HepG2 (cell line): ENCODE data around the gene AUTS2. TPM values are rescaled to one million over a fixed set of nuclear protein-coding genes. Genes with fewer than 3 reads are reported as not detected.
A peak's percentile ranks its signal among the peaks of the same experiment; 100 is the strongest.

Source experiments
- ATAC-seq: fragments of 200-7000 bp; cut with Tn5 transposase; 3 replicates; pipeline ENCODE4 v1.9.1; 2020; ENCODE audit warnings: mild to moderate bottlenecking, moderate library complexity
- BruUV-seq: library from RNA; stranded (reverse); fragments of 400-500 nt; replicated peaks from 2 replicates; lab custom pipeline; 2021; lab: Mats Ljungman, UMichigan
- CTCF ChIA-PET: fragments of 300-600 bp; formaldehyde crosslinking; extraction: SDS; loops from one replicate; lab custom pipeline; 2021; ENCODE audit warnings: low total read pairs, inconsistent platforms, low intra/inter-chr PET ratio; lab: Yijun Ruan, JAX
- POLR2A ChIA-PET: fragments of 350-600 bp; sonication (Branson Sonifier 250); formaldehyde crosslinking; loops from one replicate; lab custom pipeline; 2020; ENCODE audit warnings: antibody characterized with exemption, inconsistent platforms; lab: Yijun Ruan, JAX
- DNase-seq: peaks from one replicate; pipeline ENCODE4 v3.0.0-alpha.2; 2015; ENCODE audit warnings: low spot score
- FAIRE-seq: peaks from 3 replicates; lab custom pipeline; 2011; peaks lifted over from hg19 to GRCh38; lab: Jason Lieb, UNC
- H2AFZ ChIP-seq: one replicate; pipeline ENCODE4 v1.6.1; 2011; ENCODE audit warnings: low read length, inconsistent platforms
- H3K27ac ChIP-seq: fragments of 300-600 bp; 3 replicates; pipeline ENCODE4 v1.8.0; 2011; ENCODE audit warnings: mixed run types, mild to moderate bottlenecking, mixed read lengths, low read length, inconsistent platforms; ENCODE audit not compliant: insufficient read depth; ENCODE audit errors: extremely low read length
- H3K27me3 ChIP-seq, 2 experiments: fragments of 200-600 bp in 1 of 2; 2 replicates in 1 of 2; 3 replicates in 1 of 2; pipeline versions ENCODE4 v1.6.0 to v1.8.0; 2011; ENCODE audit warnings: low read length in 2 of 2, mild to moderate bottlenecking in 2 of 2, moderate library complexity in 2 of 2, inconsistent platforms in 1 of 2; ENCODE audit not compliant: insufficient read depth in 2 of 2, control insufficient read depth in 1 of 2
- H3K36me3 ChIP-seq, 2 experiments: fragments of 200-600 bp in 1 of 2; replicated peaks in 1 of 2; 2 replicates in 1 of 2; 3 replicates in 1 of 2; pipeline versions ENCODE4 v1.5.1 to v1.8.0; 2011; ENCODE audit warnings: low read length in 2 of 2, inconsistent platforms in 1 of 2; ENCODE audit not compliant: insufficient read depth in 2 of 2, control insufficient read depth in 1 of 2
- H3K4me1 ChIP-seq: 2 replicates; pipeline ENCODE4 v1.5.1; 2012; ENCODE audit warnings: low read length, inconsistent platforms; ENCODE audit not compliant: insufficient read depth
- H3K4me2 ChIP-seq: 2 replicates; pipeline ENCODE4 v1.6.0; 2011; ENCODE audit warnings: low read depth, low read length, inconsistent platforms
- H3K4me3 ChIP-seq, 3 experiments: fragments of 200-600 bp in 1 of 3; sonication (generic), shearing (Covaris generic) in 1 of 3; replicated peaks in 1 of 3; 2 replicates each; pipeline ENCODE4 v1.5.1; 2011 to 2016; ENCODE audit warnings: low read length in 3 of 3, inconsistent platforms in 2 of 3, low read depth in 2 of 3, mild to moderate bottlenecking in 2 of 3, control low read depth in 1 of 3, mixed read lengths in 1 of 3; ENCODE audit not compliant: insufficient read depth in 1 of 3
- H3K79me2 ChIP-seq: one replicate; pipeline ENCODE4 v1.6.1; 2011; ENCODE audit warnings: low read length, inconsistent platforms; ENCODE audit not compliant: insufficient read depth
- H3K9ac ChIP-seq: 2 replicates; pipeline ENCODE4 v1.6.0; 2011; ENCODE audit warnings: mild to moderate bottlenecking, low read depth, low read length, inconsistent platforms; ENCODE audit not compliant: insufficient read depth
- H3K9me3 ChIP-seq: 2 replicates; pipeline ENCODE4 v1.5.1; 2012; ENCODE audit warnings: mild to moderate bottlenecking, low read length
- H4K20me1 ChIP-seq: 2 replicates; pipeline ENCODE4 v1.6.0; 2011; ENCODE audit warnings: inconsistent platforms, mild to moderate bottlenecking, low read length, moderate library complexity; ENCODE audit not compliant: insufficient read depth
- CHD4 ChIP-seq: fragments of 200-600 bp; sonication (generic); IDR thresholded peaks from 2 replicates; pipeline ENCODE4 v1.7.0; 2017; ENCODE audit warnings: mild to moderate bottlenecking, low read length, borderline replicate concordance
- FOXM1 ChIP-seq: sonication (generic); formaldehyde crosslinking; IDR thresholded peaks from 2 replicates; pipeline ENCODE4 v1.5.0; 2020; ENCODE audit warnings: missing genetic modification reagents
- GABPB1 ChIP-seq: IDR thresholded peaks from 2 replicates; pipeline ENCODE4 v1.6.1; 2016; ENCODE audit warnings: mild to moderate bottlenecking, missing genetic modification reagents, moderate library complexity, missing compliant biosample characterization
- HES4 ChIP-seq: sonication (generic); formaldehyde crosslinking; IDR thresholded peaks from 2 replicates; pipeline ENCODE4 v1.9.0; 2021; ENCODE audit warnings: mild to moderate bottlenecking, missing genetic modification reagents, borderline replicate concordance
- KDM2A ChIP-seq: sonication (generic); formaldehyde crosslinking; IDR thresholded peaks from 2 replicates; pipeline ENCODE4 v1.4.0; 2020; ENCODE audit warnings: low read depth, missing genetic modification reagents, borderline replicate concordance
- KDM3A ChIP-seq: IDR thresholded peaks from 2 replicates; pipeline ENCODE4 v1.6.1; 2018; ENCODE audit warnings: low read depth, missing compliant biosample characterization
- PHF8 ChIP-seq: sonication (generic); formaldehyde crosslinking; IDR thresholded peaks from 2 replicates; pipeline ENCODE4 v1.5.0; 2020; ENCODE audit warnings: missing genetic modification reagents
- PTBP1 ChIP-seq: fragments of 200-400 bp; formaldehyde crosslinking; IDR thresholded peaks from 2 replicates; pipeline ENCODE4 v1.6.1; 2018; ENCODE audit warnings: low read length, low read depth; ENCODE audit not compliant: poor library complexity, severe bottlenecking
- ZNF232 ChIP-seq: sonication (generic); formaldehyde crosslinking; IDR thresholded peaks from 2 replicates; pipeline ENCODE4 v1.4.0; 2020; ENCODE audit warnings: missing genetic modification reagents, borderline replicate concordance
- ZNF274 ChIP-seq: sonication (generic); formaldehyde crosslinking; IDR thresholded peaks from 2 replicates; pipeline ENCODE4 v1.5.1; 2020; ENCODE audit warnings: mild to moderate bottlenecking, missing genetic modification reagents
- ZNF432 ChIP-seq: sonication (generic); formaldehyde crosslinking; IDR thresholded peaks from 2 replicates; pipeline ENCODE4 v1.5.0; 2020; ENCODE audit warnings: missing genetic modification reagents, mild to moderate bottlenecking, borderline replicate concordance
- WGBS: methylation state at CpG from one replicate; pipeline ENCODE4 v1.1.6; 2017; ENCODE audit warnings: low lambda C conversion rate; 5-methylcytosine and 5-hydroxymethylcytosine counted together
- in situ Hi-C: cut with HindIII; loops from 2 replicates; pipeline ENCODE4 v1.10.0; 2017; ENCODE audit warnings: low pct_unique_long_range_greater_than_20kb; ENCODE audit not compliant: extremely low pct_ligation_motif_present
- intact Hi-C: fragments of 100-400 bp; cut with micrococcal nuclease; formaldehyde crosslinking; loops from one replicate; pipeline ENCODE4 v1.10.0; 2022; ENCODE audit not compliant: unreplicated experiment
- polyA plus RNA-seq, 8 experiments: library from polyadenylated mRNA; depleted of rRNA in 3 of 8; stranded (reverse) in 7 of 8; unstranded in 1 of 8; fragments of >200 nt; fragmentation: Illumina TruSeq in 4 of 8; extraction: Trizol in 4 of 8; gene quantifications; 2 replicates each; pipeline versions ENCODE4 v1.2.1 to v1.2.3, GENCODE V29; 2011 to 2016; ENCODE audit warnings: low read depth in 4 of 8, missing spikeins in 1 of 8, mixed read lengths in 1 of 8; ENCODE audit not compliant: insufficient read depth in 1 of 8
- total RNA-seq, 5 experiments: library from RNA; depleted of rRNA; stranded (reverse); fragments of >200 nt; fragmentation: Illumina TruSeq; extraction: Trizol; gene quantifications; 2 replicates each; pipeline ENCODE4 v1.2.3, GENCODE V29; 2016; ENCODE audit warnings: low read depth in 1 of 5
- TF ChIP-seq, protein P1 (sequence below): sonication (generic); formaldehyde crosslinking; IDR thresholded peaks from 2 replicates; pipeline ENCODE4 v1.4.0; 2020; ENCODE audit warnings: mild to moderate bottlenecking, missing genetic modification reagents, borderline replicate concordance
- TF ChIP-seq, protein P2 (sequence below): sonication (generic); formaldehyde crosslinking; IDR thresholded peaks from 2 replicates; pipeline ENCODE4 v1.9.0; 2022; ENCODE audit warnings: low read depth, missing genetic modification reagents

The AUTS2 gene
- total and polyA plus RNA-seq, 2 of the 13 experiments (the other 11 are each of a cell fraction or from before 2014, with no cell fraction given) = 0.38 TPM; not detected in 1

DNA sequence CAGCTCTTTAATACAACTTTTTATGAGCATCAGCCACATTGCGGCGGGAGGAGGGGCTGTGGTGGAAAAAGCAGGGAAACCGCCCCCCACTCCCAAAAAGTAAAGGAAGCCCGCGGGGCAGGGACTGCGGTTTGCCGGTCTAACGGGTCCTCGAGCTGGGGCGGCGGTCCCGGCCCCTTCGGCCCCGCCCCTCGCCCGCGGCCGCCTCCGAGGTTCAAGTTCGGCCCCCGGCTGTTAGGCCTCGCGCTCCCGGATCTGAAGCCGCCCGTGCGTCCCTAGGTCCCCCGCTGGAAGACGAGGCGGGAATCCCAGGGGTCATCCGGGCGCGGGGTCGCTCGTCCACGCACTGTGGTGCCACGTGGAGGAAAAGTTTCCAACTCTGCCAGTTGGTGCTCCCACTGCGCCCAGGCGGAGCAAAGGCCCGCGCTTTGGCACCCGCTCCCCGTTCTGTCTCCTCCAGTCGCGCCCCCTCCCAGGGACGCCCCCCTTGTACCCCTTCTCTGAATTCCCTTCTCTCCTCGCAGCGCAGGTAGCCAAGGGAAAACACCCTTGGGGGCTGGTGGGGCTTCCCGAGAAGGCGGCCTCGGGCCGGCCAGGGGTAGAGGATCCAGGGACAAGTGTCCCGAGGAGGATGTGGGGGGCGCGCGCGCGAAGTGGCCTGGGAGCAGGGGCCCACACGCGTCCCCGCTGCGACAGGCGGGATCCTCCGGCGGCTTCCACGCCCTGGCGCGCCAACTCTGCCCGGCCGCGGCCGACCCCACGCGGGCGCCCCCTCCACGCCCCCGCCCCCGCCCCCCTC is 798 bp upstream of the AUTS2 start:
- intact Hi-C loops (no loop called here), in situ Hi-C loops (no loop called here)
- Histone ChIP-seq H3K9ac (0 out of 2 replicates have a peak overlapping the region, but pooled peaks have one; percentile 15), H3K4me1 (peaks cover 18% of the 10 kb centered on the region), H4K20me1 (no peaks in the 10 kb centered on the region), H3K4me3 (peak overlapping the region; percentile 34 to 70 (median 46); a peak in 4 of 6 replicates), H3K79me2 (no peaks in the 10 kb centered on the region), H3K4me2 (peak overlapping the region; percentile 76), H3K36me3 (no peaks in the 10 kb centered on the region), H3K9me3 (no peaks in the 10 kb centered on the region), H2AFZ (no peak overlapping the region), H3K27ac (no peak overlapping the region), H3K27me3 (peaks cover 0 to 32% of the 10 kb centered on the region in 2 experiments; a peak in 4 of 5 replicates)
- no TSS peak for BruUV-seq
- ChIA-PET POLR2A (no interaction called here), CTCF (no interaction called here)
- no peak for FAIRE-seq
- peak; percentile 55 for ATAC-seq
- WGBS = 7% methylated on average over 13 of the region's 78 CpGs
- no peak for DNase-seq
- TF ChIP-seq HES4 (CRISPR knock-in tag) (peak; percentile 31; the same call in 1 of the 2 replicates), PTBP1 (no peak), CHD4 (no peak), KDM2A (CRISPR knock-in tag) (peak; percentile 19; the same call in 1 of the 2 replicates), PHF8 (CRISPR knock-in tag) (0 out of 2 replicates have a peak, but pooled peaks have one; percentile 24), GABPB1 (CRISPR knock-in tag) (peak; percentile 40; the same call in 1 of the 2 replicates), ZNF432 (CRISPR knock-in tag) (no peak), KDM3A (CRISPR knock-in tag) (0 out of 2 replicates have a peak, but pooled peaks have one; percentile 46), ZNF274 (CRISPR knock-in tag) (no peak), ZNF232 (CRISPR knock-in tag) (no peak), FOXM1 (no peak)
- TF ChIP-seq, protein P1, sequence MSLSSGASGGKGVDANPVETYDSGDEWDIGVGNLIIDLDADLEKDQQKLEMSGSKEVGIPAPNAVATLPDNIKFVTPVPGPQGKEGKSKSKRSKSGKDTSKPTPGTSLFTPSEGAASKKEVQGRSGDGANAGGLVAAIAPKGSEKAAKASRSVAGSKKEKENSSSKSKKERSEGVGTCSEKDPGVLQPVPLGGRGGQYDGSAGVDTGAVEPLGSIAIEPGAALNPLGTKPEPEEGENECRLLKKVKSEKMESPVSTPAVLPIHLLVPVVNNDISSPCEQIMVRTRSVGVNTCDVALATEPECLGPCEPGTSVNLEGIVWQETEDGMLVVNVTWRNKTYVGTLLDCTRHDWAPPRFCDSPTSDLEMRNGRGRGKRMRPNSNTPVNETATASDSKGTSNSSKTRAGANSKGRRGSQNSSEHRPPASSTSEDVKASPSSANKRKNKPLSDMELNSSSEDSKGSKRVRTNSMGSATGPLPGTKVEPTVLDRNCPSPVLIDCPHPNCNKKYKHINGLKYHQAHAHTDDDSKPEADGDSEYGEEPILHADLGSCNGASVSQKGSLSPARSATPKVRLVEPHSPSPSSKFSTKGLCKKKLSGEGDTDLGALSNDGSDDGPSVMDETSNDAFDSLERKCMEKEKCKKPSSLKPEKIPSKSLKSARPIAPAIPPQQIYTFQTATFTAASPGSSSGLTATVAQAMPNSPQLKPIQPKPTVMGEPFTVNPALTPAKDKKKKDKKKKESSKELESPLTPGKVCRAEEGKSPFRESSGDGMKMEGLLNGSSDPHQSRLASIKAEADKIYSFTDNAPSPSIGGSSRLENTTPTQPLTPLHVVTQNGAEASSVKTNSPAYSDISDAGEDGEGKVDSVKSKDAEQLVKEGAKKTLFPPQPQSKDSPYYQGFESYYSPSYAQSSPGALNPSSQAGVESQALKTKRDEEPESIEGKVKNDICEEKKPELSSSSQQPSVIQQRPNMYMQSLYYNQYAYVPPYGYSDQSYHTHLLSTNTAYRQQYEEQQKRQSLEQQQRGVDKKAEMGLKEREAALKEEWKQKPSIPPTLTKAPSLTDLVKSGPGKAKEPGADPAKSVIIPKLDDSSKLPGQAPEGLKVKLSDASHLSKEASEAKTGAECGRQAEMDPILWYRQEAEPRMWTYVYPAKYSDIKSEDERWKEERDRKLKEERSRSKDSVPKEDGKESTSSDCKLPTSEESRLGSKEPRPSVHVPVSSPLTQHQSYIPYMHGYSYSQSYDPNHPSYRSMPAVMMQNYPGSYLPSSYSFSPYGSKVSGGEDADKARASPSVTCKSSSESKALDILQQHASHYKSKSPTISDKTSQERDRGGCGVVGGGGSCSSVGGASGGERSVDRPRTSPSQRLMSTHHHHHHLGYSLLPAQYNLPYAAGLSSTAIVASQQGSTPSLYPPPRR = no peak
- TF ChIP-seq, protein P2, sequence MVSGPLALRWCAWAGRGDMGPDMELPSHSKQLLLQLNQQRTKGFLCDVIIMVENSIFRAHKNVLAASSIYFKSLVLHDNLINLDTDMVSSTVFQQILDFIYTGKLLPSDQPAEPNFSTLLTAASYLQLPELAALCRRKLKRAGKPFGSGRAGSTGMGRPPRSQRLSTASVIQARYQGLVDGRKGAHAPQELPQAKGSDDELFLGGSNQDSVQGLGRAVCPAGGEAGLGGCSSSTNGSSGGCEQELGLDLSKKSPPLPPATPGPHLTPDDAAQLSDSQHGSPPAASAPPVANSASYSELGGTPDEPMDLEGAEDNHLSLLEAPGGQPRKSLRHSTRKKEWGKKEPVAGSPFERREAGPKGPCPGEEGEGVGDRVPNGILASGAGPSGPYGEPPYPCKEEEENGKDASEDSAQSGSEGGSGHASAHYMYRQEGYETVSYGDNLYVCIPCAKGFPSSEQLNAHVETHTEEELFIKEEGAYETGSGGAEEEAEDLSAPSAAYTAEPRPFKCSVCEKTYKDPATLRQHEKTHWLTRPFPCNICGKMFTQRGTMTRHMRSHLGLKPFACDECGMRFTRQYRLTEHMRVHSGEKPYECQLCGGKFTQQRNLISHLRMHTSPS = no peak
